NK-92 (cell line): Measurements from ENCODE around the gene FAM187B.
"Not testable (repeated sequence)": the region's sequence is repeated elsewhere in the genome, so short reads cannot be mapped to it uniquely, and the experiment has no call there.

ENCODE experiments used
- DNase-seq: peaks from one replicate; lab custom pipeline; 2025; ENCODE audit not compliant: unreplicated experiment; lab: John Stamatoyannopoulos, UW

FAM187B gene

GRCh38 chr19:35213663-35214632 lies 14.6 kb downstream of the FAM187B start:
- DNase-seq: no peak

- no peak for DNase-seq
Measured at GRCh38 chr19:35212241-35212640, 16.3 kb downstream of the FAM187B start.

- DNase-seq: no peak
Measured at GRCh38 chr19:35211545-35212230, 16.9 kb downstream of the FAM187B start.

DNA sequence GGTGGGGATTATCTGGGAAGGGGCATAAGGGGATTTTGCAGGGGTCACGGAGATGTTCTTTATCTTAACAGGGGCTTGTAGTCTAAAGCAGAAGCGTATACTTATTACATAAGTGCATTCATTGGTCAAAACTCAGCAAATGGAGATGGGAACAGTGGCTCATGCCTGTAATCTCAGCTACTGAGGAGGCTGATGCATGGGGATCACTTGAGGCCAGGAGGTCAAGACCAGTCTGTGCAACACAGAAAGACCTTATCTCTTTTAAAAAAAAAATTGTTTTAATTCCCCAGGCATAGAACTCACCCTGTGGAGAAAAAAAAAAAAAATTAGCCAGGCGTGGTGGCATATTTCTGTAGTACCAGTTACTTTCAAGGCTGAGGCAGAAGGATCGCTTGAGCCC lies 18.9 kb downstream of the FAM187B start:
- no peak for DNase-seq

DNA sequence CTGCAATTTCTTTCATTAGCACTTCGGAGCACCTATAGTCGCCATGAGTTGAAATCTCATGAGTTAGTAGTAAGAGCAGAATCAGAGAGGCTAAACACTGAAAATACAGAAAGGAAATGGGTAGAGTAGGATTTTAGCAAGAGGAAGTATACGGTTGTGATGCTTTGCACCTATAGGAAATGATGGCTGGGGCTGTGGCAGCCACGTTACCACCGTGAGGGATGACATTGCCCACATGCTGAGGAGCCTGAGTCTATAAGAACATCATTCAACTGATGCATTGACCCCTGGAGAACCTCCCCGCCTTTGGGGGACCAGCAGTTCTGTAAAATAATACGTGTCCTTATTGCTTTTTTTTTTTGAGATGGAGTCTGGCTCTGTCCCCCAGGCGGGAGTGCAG lies 20.4 kb downstream of the FAM187B start:
- no peak for DNase-seq

GRCh38 chr19:35207391-35207871 lies 21.1 kb downstream of the FAM187B start:
- DNase-seq: no peak

- no peak for DNase-seq
Measured at GRCh38 chr19:35206855-35207254, 21.7 kb downstream of the FAM187B start.

DNA sequence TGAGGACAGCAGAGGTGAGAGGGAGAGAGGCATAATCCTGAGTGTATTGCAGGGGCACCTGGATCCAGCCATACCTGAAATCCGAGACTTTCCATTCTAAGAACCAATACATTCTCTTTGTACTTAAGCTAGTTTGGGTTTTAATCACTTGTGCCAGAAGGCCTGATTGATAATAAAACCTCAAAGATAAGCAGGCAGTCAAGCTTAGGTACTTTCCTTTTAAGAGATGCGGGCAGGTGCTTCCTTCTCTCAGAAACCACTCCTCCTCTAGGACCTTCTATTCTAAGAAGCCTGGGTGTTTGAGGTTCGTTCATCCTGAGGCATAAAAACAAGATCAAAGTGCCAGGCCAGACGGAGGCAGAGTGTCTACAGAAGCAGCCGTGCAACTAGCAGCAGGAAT lies 22.2 kb downstream of the FAM187B start:
- DNase-seq: no peak

GRCh38 chr19:35205733-35206323 lies 22.7 kb downstream of the FAM187B start:
- no peak for DNase-seq

- DNase-seq: no peak
Measured at GRCh38 chr19:35204799-35205732, 23.5 kb downstream of the FAM187B start.

- DNase-seq: no peak
Measured at GRCh38 chr19:35202722-35203688, 25.5 kb downstream of the FAM187B start.

DNA sequence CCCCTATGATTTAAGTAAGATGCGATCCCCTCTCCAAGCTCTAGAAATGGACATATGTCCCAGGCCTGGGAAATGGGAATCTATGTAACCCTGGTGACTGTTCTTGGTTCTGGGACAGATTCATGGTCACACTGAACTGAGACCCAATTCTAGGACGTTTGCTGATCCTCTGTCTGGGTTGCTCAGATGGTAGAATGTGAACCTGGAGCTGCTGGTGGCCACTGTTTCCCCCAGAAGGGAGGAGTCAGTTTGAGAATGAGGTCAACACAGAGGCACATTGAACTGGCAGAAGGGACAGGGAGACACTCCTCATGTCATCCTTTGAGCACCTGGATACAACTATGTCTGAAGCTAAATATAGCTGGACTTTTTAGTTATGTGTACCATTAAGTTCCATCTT lies 29.1 kb downstream of the FAM187B start:
- DNase-seq: no peak

GRCh38 chr19:35196861-35197260 lies 31.7 kb downstream of the FAM187B start:
- not testable (repeated sequence) for DNase-seq

DNA sequence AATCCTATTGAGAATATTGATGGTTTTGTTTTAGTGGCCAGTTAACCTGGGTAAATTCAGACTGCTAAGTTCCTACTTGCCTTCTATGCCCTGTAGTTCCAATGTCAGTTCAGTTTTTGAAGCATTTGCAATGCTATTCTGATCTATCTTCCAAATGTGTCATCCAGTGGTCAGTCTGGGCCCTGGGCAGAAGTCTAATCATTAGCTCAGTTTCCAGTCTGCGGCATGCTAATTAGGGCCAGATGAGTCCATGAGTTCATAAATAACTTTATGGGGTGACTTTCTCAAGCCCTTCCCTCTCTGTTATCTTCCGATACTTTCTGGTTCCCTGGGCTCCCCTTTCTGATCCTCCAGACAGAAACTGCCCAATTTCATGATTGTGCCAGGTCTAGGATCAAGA lies 32.7 kb downstream of the FAM187B start:
- no peak for DNase-seq

DNA sequence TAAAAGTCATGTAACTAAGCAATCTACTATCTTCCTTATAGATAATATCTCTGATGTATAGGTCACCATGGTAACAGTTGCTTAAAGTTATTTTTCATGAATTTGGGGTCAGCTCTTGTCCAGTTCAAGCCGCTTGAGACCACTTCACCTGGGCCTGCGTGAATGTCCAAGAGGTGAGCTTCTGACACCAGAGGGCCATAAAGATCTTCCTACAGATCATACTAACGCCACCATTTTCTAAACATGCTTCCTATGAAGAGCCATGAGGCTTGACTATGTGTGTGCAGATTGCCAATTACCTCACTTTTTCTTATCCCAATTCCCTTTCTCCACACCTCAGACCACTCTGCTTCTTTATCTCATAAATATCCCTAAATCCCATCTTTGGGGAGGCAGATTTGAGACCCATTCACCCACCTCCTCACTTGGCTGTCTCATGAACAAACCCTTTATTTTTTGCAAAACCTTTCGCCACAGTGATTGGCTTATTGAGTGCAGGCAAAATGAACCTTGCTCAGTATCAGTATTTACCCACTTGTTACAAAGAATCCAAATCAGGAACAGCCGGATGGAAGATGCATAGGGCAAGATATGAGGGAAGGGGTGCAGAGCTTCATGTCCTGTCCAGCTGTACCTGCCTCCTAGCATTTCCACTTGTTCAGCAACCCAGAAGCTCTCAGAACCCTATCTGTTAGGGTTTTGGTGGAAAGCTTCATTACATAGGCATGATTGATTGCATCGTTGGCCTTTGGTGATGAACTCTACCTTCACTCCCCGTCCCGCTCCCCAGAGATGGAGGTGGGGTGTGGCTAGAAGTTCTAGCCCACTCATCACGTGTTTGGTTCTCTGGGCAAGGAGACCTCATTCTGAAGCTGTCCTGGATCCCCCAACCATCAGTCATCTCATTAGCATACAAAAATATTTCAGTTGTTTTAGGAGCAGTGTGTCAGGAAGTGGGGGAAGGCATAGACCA lies 34.2 kb downstream of the FAM187B start:
- no peak for DNase-seq

- no peak for DNase-seq
Measured at GRCh38 chr19:35184884-35185283, 43.7 kb downstream of the FAM187B start.

DNA sequence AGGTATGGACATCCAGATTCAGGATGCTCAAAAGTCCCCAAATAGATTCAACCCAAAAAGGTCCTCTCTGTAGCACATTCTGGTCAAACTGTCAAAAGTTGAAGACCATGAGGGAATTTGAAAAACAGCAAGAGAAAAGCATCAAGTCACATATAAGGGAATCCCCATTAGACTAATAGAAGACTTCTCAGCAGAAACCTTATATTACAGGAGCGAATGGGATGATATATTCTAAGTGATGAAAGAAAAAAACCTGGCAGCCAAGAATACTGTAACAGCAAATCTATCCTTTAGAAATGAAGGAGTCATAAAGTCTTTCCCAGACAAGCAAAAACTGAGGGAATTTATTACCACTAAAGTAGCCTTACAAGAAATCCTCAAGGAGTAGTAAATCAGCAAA lies 44.3 kb downstream of the FAM187B start:
- no peak for DNase-seq

DNA sequence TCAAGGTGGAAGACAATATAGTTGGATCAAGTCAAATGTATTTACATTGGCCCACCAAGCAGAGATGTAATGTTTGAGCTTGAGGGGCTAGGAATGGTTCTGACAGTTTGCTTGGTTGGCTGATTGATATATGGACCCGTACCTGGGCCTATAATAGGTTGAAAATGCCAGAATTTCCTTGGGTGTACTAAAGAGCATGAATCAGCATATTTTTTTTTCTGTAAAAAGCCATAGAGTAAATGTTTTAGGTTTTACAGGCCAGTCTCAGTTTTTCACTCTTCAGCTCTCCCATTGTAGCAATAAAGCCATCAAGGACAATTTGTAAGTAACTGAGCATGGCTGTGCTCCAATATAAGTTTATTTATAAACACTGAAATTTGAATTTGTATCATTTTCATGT lies 47.2 kb downstream of the FAM187B start:
- no peak for DNase-seq
